PC-9 (cell line): ENCODE measurements around the gene ATP5F1B.

Source experiments
- CTCF ChIP-seq: fragments of 200-600 bp; sonication (generic); conservative IDR thresholded peaks from 2 replicates; pipeline ENCODE4 v1.6.1; 2017; ENCODE audit warnings: mixed run types, antibody characterized with exemption, mild to moderate bottlenecking, moderate library complexity
- EZH2 ChIP-seq: fragments of 200-600 bp; sonication (generic); IDR thresholded peaks from 2 replicates; pipeline ENCODE4 v1.8.0; 2017; ENCODE audit warnings: antibody characterized with exemption, low read depth

GRCh38 chr12:56636675-56637540 is 8.9 kb downstream of the ATP5F1B start:
- TF ChIP-seq CTCF = peak; percentile 71
- TF ChIP-seq EZH2 = no peak
